Astrocyte of the cerebellum (primary cell): ENCODE data around the gene SLC12A8.

Source experiments
- DNase-seq: peaks from one replicate; pipeline ENCODE4 v3.0.0-alpha.2; 2011; ENCODE audit warnings: low read depth
- H3K4me3 ChIP-seq: 2 replicates; pipeline ENCODE4 v1.5.1; 2011; ENCODE audit warnings: mild to moderate bottlenecking, low read depth, low read length, moderate library complexity
- CTCF ChIP-seq: IDR thresholded peaks from 2 replicates; pipeline ENCODE4 v1.5.1; 2012; ENCODE audit warnings: low read length, low read depth, moderate library complexity, mild to moderate bottlenecking; ENCODE audit errors: missing control alignments
- in situ Hi-C: cut with HindIII; loops from 2 replicates; pipeline ENCODE4 v1.10.0; 2017; ENCODE audit warnings: low sequenced_read_pairs

Gene SLC12A8

GRCh38 chr3:125140011-125140817, 72.3 kb downstream of the SLC12A8 start:
- DNase-seq: no peak

GRCh38 chr3:125139386-125139785, 73.2 kb downstream of the SLC12A8 start:
- no peak overlapping the region for H3K4me3 ChIP-seq
- DNase-seq: no peak
- in situ Hi-C loops: no loop called here
- TF ChIP-seq CTCF: no peak

More at GRCh38 chr3:125140011-125140817, 72.3 kb downstream of the SLC12A8 start:
- in situ Hi-C loops: no loop called here
- TF ChIP-seq CTCF: no peak
- no peak overlapping the region for H3K4me3 ChIP-seq

GRCh38 chr3:125137358-125138033, 75.1 kb downstream of the SLC12A8 start:
- in situ Hi-C loops: no loop called here
- H3K4me3 ChIP-seq: no peak overlapping the region
- no peak for TF ChIP-seq CTCF
- DNase-seq: no peak

GRCh38 chr3:125136966-125137357, 75.6 kb downstream of the SLC12A8 start:
- in situ Hi-C loops: no loop called here
- H3K4me3 ChIP-seq: no peak overlapping the region
- DNase-seq: no peak
- no peak for TF ChIP-seq CTCF

GRCh38 chr3:125136515-125136914, 76.0 kb downstream of the SLC12A8 start:
- DNase-seq: no peak
- in situ Hi-C loops: no loop called here
- TF ChIP-seq CTCF: no peak
- no peak overlapping the region for H3K4me3 ChIP-seq

GRCh38 chr3:125134952-125135351, 77.6 kb downstream of the SLC12A8 start:
- DNase-seq: no peak
- no peak for TF ChIP-seq CTCF
- no peak overlapping the region for H3K4me3 ChIP-seq
- in situ Hi-C loops: no loop called here
